Activated CD4-positive, alpha-beta T cell treated with anti-CD3 and anti-CD28 coated beads, Interleukin-2, amount 50 U/mL, for 48 hours (primary cell): ENCODE results near the gene NISCH.

Source experiments
- DNase-seq, 2 experiments: peaks; one replicate each; pipeline ENCODE4 v3.0.0-alpha.2; 2020

The NISCH gene

GRCh38 chr3:52472239-52473000 is 17.0 kb downstream of the NISCH start:
- no peak for DNase-seq

- DNase-seq = no peak
Measured at GRCh38 chr3:52473026-52473425, 17.6 kb downstream of the NISCH start.

DNA sequence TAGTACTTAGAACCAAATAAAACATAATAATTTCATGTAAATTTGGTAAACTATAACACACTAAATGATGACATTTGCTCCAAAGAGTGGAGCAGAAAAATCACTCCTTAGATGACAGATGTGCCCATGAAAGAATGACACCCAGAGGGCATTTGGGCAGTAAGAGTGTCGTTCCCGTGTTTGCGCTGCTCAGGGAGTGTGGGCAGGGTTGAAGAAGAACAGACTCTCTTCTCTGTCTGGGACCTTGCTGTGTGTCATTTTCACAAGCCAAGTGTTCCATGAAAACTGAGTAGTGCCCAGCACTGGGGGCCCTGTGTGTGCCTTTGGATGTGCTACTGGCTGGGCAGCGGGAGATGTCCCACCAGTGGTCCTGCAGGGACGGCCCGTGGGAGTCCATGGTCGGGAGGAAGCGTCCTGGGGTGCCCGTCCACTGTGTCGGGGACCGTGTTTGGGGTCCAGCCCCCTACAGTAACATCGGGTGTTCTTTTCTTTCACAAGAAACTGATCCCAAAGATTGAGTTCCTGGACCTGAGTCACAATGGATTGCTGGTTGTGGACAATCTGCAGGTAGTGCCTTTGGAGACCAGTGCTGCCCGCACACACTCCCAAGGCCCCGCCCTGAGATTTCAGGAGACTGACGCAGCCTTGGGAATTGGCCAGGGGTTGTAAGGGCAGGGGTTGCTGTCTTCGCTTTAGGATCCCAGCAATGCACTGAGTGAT is 21.8 kb downstream of the NISCH start:
- no peak for DNase-seq

- no peak for DNase-seq
Measured at GRCh38 chr3:52477796-52478095, 22.3 kb downstream of the NISCH start.

DNA sequence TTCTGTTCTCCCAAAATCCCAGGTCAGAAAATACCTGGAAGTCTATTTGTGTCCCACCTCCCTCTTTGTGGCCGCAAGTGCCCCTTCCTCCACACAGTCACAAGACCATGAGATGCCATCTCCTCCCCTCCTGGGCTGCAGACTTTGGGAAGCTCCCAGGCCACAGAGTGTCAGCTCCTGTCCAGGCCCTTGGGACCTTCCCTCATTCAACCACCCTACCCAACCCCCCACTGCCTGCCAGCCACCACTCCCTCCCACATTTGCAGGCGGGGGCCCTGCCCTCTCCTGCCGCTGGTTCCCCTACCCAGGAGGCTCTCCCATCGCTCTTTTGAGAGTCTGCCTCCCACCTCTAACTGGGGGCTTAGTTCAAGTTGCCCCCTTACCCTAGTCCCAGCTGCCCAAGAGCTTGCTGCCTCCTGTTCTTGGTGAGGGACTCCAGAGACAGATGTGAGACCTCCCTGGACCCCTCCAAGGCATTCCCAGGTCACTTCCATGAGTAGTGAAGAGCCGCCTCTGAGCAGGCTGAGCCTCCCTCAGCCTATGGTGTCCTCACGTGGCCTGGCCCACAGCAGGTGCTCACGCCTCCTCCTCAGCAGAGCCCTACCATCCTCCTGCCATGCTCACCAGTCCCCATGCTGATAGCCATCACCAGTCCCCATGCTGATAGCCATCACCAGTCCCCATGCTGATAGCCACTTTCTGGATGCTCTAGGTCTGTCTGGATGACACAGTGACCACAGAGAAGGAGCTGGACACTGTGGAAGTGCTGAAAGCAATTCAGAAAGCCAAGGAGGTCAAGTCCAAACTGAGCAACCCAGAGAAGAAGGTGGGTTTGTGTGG is 23.9 kb downstream of the NISCH start:
- DNase-seq = no peak

GRCh38 chr3:52479877-52480575 is 24.6 kb downstream of the NISCH start:
- no peak for DNase-seq

GRCh38 chr3:52480768-52481715 is 25.6 kb downstream of the NISCH start:
- DNase-seq = no peak

DNA sequence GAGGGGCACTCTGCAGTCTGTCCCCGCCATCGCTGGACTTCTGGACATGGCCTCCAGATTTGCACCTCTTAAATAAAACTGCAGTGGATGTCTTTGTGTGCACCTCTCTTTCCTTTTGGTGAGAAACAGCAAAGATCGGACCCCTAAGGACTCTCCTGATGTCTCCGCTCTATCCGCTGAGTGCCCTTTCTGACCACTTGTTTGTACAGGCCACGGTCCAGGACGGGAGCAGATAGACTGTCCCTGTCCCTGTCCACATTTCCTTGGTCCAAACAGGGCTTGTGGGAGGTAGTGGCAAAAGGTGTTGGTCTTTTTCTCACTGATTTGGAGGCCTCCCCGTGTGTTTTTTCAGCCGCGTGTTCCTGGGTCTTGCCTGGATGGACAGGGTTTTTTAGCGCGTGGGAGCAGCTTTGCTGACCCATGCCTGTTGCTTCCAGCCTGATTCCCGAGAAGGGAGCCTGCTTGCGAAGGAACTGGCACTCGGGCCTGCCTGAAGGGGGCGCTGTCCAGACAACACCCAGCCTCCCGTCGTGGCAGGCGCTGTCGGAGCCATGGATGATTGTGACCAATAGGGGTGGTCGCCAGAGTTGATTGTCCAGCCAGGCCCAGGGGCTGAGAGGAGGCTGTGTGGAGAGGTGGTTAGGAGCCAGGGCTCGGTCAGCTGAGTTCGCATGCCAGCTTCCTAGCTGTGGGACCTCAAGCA is 26.6 kb downstream of the NISCH start:
- peak; percentile 10 to 26 for DNase-seq

GRCh38 chr3:52483081-52483480 is 27.7 kb downstream of the NISCH start:
- no peak for DNase-seq

GRCh38 chr3:52483577-52484381 is 28.4 kb downstream of the NISCH start:
- DNase-seq = no peak

- DNase-seq = no peak
Measured at GRCh38 chr3:52484680-52485461, 29.5 kb downstream of the NISCH start.

DNA sequence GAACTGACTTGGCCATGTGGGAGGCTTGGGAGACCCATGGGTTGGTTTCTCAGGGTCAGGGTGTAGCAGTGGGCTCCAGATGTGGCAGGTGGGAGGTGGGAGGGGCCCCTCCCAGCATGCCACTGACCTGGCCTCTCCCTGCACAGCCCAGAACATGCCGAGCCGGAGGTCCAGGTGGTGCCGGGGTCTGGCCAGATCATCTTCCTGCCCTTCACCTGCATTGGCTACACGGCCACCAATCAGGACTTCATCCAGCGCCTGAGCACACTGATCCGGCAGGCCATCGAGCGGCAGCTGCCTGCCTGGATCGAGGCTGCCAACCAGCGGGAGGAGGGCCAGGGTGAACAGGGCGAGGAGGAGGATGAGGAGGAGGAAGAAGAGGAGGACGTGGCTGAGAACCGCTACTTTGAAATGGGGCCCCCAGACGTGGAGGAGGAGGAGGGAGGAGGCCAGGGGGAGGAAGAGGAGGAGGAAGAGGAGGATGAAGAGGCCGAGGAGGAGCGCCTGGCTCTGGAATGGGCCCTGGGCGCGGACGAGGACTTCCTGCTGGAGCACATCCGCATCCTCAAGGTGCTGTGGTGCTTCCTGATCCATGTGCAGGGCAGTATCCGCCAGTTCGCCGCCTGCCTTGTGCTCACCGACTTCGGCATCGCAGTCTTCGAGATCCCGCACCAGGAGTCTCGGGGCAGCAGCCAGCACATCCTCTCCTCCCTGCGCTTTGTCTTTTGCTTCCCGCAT is 31.8 kb downstream of the NISCH start:
- DNase-seq = no peak

- no peak for DNase-seq
Measured at GRCh38 chr3:52487788-52488691, 32.6 kb downstream of the NISCH start.

DNA sequence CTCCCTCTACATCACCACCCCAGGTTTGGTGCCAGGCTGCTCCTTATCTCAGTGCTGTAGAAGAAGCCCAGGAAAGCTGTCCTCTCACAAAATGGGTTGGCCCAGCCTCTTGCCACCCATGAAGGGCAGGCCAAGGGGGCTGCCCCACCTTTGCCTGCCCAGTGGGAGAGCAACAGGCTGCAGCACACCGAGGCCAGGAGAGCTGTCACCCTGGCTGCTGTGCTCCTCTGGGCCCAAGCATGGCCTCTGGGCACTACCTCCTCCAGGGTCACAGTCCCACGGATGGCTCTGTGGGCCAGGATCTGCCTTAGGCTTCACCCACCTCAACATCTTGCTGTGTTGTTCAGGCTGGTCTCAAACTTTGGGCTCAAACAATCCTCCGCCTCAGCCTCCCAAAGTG is 33.3 kb downstream of the NISCH start:
- DNase-seq = no peak

GRCh38 chr3:52489453-52489852 is 34.0 kb downstream of the NISCH start:
- DNase-seq = no peak

GRCh38 chr3:52490035-52490938 is 34.9 kb downstream of the NISCH start:
- DNase-seq = no peak
